ENCODE results near the gene HOMER2.

Gene HOMER2

DNA sequence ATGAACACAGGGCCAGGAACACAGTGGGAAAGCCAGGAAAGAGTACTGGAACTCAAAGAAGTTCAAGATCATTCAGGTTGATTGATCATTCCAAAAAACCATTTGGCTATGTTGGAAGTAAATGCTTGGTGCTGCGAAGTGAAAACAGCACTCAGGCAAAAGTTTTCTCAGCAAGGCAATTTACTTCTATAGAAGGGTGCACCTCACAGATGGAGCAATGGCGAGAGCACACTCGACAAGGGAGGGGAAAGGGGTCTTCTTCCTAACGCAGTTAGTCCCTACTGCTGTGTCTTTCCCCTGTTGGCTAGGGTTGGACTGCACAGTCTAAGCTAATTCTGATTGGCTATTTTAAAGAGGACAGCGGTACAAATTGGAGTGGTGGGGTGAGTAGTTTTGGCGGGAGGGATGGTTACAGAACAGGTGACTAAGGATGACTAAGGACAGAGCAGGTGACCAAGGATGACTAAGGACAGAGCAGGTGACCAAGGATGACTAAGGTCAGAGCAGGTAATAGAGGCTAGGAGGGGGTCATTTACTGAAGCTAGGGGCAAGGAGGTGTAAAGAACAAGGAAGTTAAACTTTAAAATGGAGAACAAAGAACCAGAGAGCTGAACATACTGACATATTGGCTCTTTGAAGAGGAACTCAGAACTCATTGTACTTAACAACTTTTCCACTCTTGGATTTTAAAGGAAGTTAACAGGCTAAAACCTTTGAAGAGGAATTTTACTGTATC, 43.3 kb downstream of the HOMER2 start:
- no peak overlapping the region for H3K9ac ChIP-seq (ENCODE audit: low read depth, low read length, poor library complexity)
- no peak overlapping the region for H3K27ac ChIP-seq (replicated peaks; ENCODE audit: low read length)
- DNase-seq (ENCODE audit: low spot score): no peak
- H2AFZ ChIP-seq (ENCODE audit: low read length): no peak overlapping the region
- no peak overlapping the region for H3K4me2 ChIP-seq (ENCODE audit: insufficient read depth, low read length, poor library complexity, severe bottlenecking)
- H3K27me3 ChIP-seq (ENCODE audit: control insufficient read depth in 3 of 3, insufficient read depth in 3 of 3, low read depth in 1 of 3, low read length in 3 of 3): no peaks in the 10 kb centered on the region
- no peak overlapping the region for H2BK15ac ChIP-seq (ENCODE audit: low read length)
- H3K4me3 ChIP-seq (ENCODE audit: low read length in 2 of 2): no peak overlapping the region
- H3K23ac ChIP-seq (ENCODE audit: low read depth, low read length, poor library complexity): no peak overlapping the region
- no peak overlapping the region for H2BK120ac ChIP-seq (ENCODE audit: low read depth, low read length)
- no peak overlapping the region for H4K8ac ChIP-seq (ENCODE audit: low read depth, low read length)
- H2BK12ac ChIP-seq (ENCODE audit: low read length): no peak overlapping the region
- no peak overlapping the region for H2BK5ac ChIP-seq (ENCODE audit: low read length)
- no peak overlapping the region for H3K4ac ChIP-seq (ENCODE audit: low read length)
- H3K79me1 ChIP-seq (ENCODE audit: low read depth, low read length): no peaks in the 10 kb centered on the region
- H4K91ac ChIP-seq (ENCODE audit: low read depth, low read length, poor library complexity): no peak overlapping the region
- H3K4me1 ChIP-seq (ENCODE audit: control insufficient read depth in 2 of 2, insufficient read depth in 1 of 2, low read depth in 1 of 2, low read length in 2 of 2): no peaks in the 10 kb centered on the region
- H2AK5ac ChIP-seq (ENCODE audit: low read depth, low read length): no peak overlapping the region
- H3K36me3 ChIP-seq (replicated peaks in 1 of 2; ENCODE audit: control insufficient read depth in 2 of 2, insufficient read depth in 2 of 2, low read length in 2 of 2): no peaks in the 10 kb centered on the region
- 86% methylated on average over 1 of the region's 6 CpGs; no CpG with 5 or more reads in 1 of the 2 donors for WGBS, 2 donors (ENCODE audit: extremely low coverage in 2 of 2, insufficient read length in 2 of 2, insufficient replicate concordance in 1 of 2)
- no peak overlapping the region for H3K18ac ChIP-seq (ENCODE audit: low read length)
- peaks cover 3 to 8% of the 10 kb centered on the region in 2 donors for H3K9me3 ChIP-seq (replicated peaks in 1 of 2; ENCODE audit: control insufficient read depth in 2 of 2, insufficient read depth in 1 of 2, low read depth in 1 of 2, low read length in 2 of 2)
- H3K14ac ChIP-seq (ENCODE audit: low read length): no peak overlapping the region

DNA sequence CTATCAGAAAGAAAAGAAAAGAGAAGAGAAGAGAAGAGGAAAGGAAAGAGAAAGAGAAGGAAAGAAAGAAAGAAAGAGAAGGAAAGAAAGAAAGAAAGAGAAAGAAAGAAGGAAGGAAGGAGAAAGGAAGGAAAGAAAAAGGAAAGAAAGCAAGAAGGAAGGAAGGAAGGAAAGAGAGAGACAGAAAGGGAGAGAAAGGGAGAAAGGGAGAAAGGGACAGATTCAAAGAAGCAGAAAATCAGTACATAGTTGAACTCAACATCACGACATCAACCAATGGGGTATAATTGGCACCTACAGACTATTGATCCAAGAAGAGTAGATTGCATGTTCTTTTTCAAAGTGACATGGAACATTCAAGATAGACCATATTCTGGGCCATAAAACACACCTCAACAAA, 45.2 kb downstream of the HOMER2 start:
- H4K91ac ChIP-seq (ENCODE audit: low read depth, low read length, poor library complexity): no peak overlapping the region
- H3K9me3 ChIP-seq (replicated peaks in 1 of 2; ENCODE audit: control insufficient read depth in 2 of 2, insufficient read depth in 1 of 2, low read depth in 1 of 2, low read length in 2 of 2): peaks cover 3 to 8% of the 10 kb centered on the region in 2 donors
- H2BK15ac ChIP-seq (ENCODE audit: low read length): no peak overlapping the region
- H2AFZ ChIP-seq (ENCODE audit: low read length): no peak overlapping the region
- no peak overlapping the region for H3K23ac ChIP-seq (ENCODE audit: low read depth, low read length, poor library complexity)
- no peak overlapping the region for H3K14ac ChIP-seq (ENCODE audit: low read length)
- DNase-seq (ENCODE audit: low spot score): no peak
- H3K27ac ChIP-seq (replicated peaks; ENCODE audit: low read length): no peak overlapping the region
- no peaks in the 10 kb centered on the region for H3K36me3 ChIP-seq (replicated peaks in 1 of 2; ENCODE audit: control insufficient read depth in 2 of 2, insufficient read depth in 2 of 2, low read length in 2 of 2)
- H3K18ac ChIP-seq (ENCODE audit: low read length): no peak overlapping the region
- H2BK12ac ChIP-seq (ENCODE audit: low read length): no peak overlapping the region
- no CpG with 5 or more reads among the region's 1 CpG for WGBS, 2 donors (ENCODE audit: extremely low coverage in 2 of 2, insufficient read length in 2 of 2, insufficient replicate concordance in 1 of 2)
- peaks cover 2% of the 10 kb centered on the region for H3K79me1 ChIP-seq (ENCODE audit: low read depth, low read length)
- no peak overlapping the region for H4K8ac ChIP-seq (ENCODE audit: low read depth, low read length)
- H2BK5ac ChIP-seq (ENCODE audit: low read length): no peak overlapping the region
- no peak overlapping the region for H2AK5ac ChIP-seq (ENCODE audit: low read depth, low read length)
- no peak overlapping the region for H3K9ac ChIP-seq (ENCODE audit: low read depth, low read length, poor library complexity)
- H2BK120ac ChIP-seq (ENCODE audit: low read depth, low read length): no peak overlapping the region
- no peaks in the 10 kb centered on the region for H3K4me1 ChIP-seq (ENCODE audit: control insufficient read depth in 2 of 2, insufficient read depth in 1 of 2, low read depth in 1 of 2, low read length in 2 of 2)
- no peak overlapping the region for H3K4me3 ChIP-seq (ENCODE audit: low read length in 2 of 2)
- H3K4ac ChIP-seq (ENCODE audit: low read length): no peak overlapping the region
- no peak overlapping the region for H3K4me2 ChIP-seq (ENCODE audit: insufficient read depth, low read length, poor library complexity, severe bottlenecking)
- H3K27me3 ChIP-seq (ENCODE audit: control insufficient read depth in 3 of 3, insufficient read depth in 3 of 3, low read depth in 1 of 3, low read length in 3 of 3): no peaks in the 10 kb centered on the region

DNA sequence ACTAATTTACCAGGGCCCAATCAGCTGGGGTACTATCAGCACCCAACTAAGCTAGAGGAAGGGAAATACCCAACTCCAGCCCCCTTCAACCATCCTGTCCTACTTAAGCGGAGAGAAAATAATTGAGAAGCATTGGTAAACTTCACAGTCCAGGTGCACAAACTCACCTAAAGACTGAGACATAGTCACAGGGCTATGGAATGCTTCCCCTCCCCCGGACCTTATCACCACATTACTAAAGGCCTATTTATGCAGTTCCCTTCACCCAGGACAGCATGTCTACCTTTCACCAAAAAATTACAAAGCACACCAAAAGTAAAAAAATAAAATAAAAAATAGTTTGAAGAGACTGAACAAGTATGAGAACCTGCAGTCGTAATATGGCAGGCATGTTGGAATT, 47.9 kb downstream of the HOMER2 start:
- Histone ChIP-seq H3K4me1 (ENCODE audit: control insufficient read depth in 2 of 2, insufficient read depth in 1 of 2, low read depth in 1 of 2, low read length in 2 of 2) (peaks cover 0 to 2% of the 10 kb centered on the region in 2 donors), H3K27ac (replicated peaks; ENCODE audit: low read length) (no peak overlapping the region), H3K23ac (ENCODE audit: low read depth, low read length, poor library complexity) (no peak overlapping the region), H2AK5ac (ENCODE audit: low read depth, low read length) (no peak overlapping the region), H3K27me3 (ENCODE audit: control insufficient read depth in 3 of 3, insufficient read depth in 3 of 3, low read depth in 1 of 3, low read length in 3 of 3) (no peaks in the 10 kb centered on the region), H4K8ac (ENCODE audit: low read depth, low read length) (no peak overlapping the region), H3K4me3 (ENCODE audit: low read length in 2 of 2) (no peak overlapping the region), H4K91ac (ENCODE audit: low read depth, low read length, poor library complexity) (no peak overlapping the region), H2BK12ac (ENCODE audit: low read length) (no peak overlapping the region), H3K36me3 (replicated peaks in 1 of 2; ENCODE audit: control insufficient read depth in 2 of 2, insufficient read depth in 2 of 2, low read length in 2 of 2) (no peaks in the 10 kb centered on the region), H3K79me1 (ENCODE audit: low read depth, low read length) (peaks cover 2% of the 10 kb centered on the region), H2BK120ac (ENCODE audit: low read depth, low read length) (no peak overlapping the region), H3K4me2 (ENCODE audit: insufficient read depth, low read length, poor library complexity, severe bottlenecking) (no peak overlapping the region), H3K9ac (ENCODE audit: low read depth, low read length, poor library complexity) (no peak overlapping the region), H2BK5ac (ENCODE audit: low read length) (no peak overlapping the region), H2BK15ac (ENCODE audit: low read length) (no peak overlapping the region), H3K4ac (ENCODE audit: low read length) (no peak overlapping the region), H3K9me3 (replicated peaks in 1 of 2; ENCODE audit: control insufficient read depth in 2 of 2, insufficient read depth in 1 of 2, low read depth in 1 of 2, low read length in 2 of 2) (peaks cover 3 to 8% of the 10 kb centered on the region in 2 donors), H3K14ac (ENCODE audit: low read length) (no peak overlapping the region), H3K18ac (ENCODE audit: low read length) (no peak overlapping the region), H2AFZ (ENCODE audit: low read length) (no peak overlapping the region)
- DNase-seq (ENCODE audit: low spot score): no peak
- no CpG with 5 or more reads among the region's 3 CpGs for WGBS, 2 donors (ENCODE audit: extremely low coverage in 2 of 2, insufficient read length in 2 of 2, insufficient replicate concordance in 1 of 2)

DNA sequence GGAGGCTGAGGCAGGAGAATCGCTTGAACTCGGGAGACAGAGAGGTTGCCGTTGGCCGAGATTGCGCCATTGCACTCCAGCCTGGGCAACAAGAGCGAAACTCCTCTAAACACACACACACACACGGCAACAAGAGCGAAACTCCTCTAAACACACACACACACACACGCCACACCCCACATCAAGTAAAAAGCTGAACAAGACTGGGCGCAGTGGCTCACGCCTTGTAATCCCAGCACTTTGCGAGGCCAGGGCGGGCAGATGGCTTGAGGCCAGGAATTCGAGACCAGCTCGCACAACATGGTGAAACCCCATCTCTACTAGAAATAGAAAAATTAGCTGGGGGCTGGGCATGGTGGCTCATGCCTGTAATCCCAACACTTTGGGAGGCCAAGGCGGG, 49.0 kb downstream of the HOMER2 start:
- Histone ChIP-seq H2BK15ac (ENCODE audit: low read length) (no peak overlapping the region), H3K4me3 (ENCODE audit: low read length in 2 of 2) (no peak overlapping the region), H4K91ac (ENCODE audit: low read depth, low read length, poor library complexity) (no peak overlapping the region), H4K8ac (ENCODE audit: low read depth, low read length) (no peak overlapping the region), H3K4me1 (ENCODE audit: control insufficient read depth in 2 of 2, insufficient read depth in 1 of 2, low read depth in 1 of 2, low read length in 2 of 2) (peaks cover 0 to 3% of the 10 kb centered on the region in 2 donors), H3K27me3 (ENCODE audit: control insufficient read depth in 3 of 3, insufficient read depth in 3 of 3, low read depth in 1 of 3, low read length in 3 of 3) (no peaks in the 10 kb centered on the region), H3K14ac (ENCODE audit: low read length) (no peak overlapping the region), H3K23ac (ENCODE audit: low read depth, low read length, poor library complexity) (no peak overlapping the region), H3K4me2 (ENCODE audit: insufficient read depth, low read length, poor library complexity, severe bottlenecking) (no peak overlapping the region), H3K36me3 (replicated peaks in 1 of 2; ENCODE audit: control insufficient read depth in 2 of 2, insufficient read depth in 2 of 2, low read length in 2 of 2) (no peaks in the 10 kb centered on the region), H2AK5ac (ENCODE audit: low read depth, low read length) (no peak overlapping the region), H3K9me3 (replicated peaks in 1 of 2; ENCODE audit: control insufficient read depth in 2 of 2, insufficient read depth in 1 of 2, low read depth in 1 of 2, low read length in 2 of 2) (no peaks in the 10 kb centered on the region), H3K4ac (ENCODE audit: low read length) (no peak overlapping the region), H3K79me1 (ENCODE audit: low read depth, low read length) (peaks cover 2% of the 10 kb centered on the region), H3K27ac (replicated peaks; ENCODE audit: low read length) (no peak overlapping the region), H3K18ac (ENCODE audit: low read length) (no peak overlapping the region), H3K9ac (ENCODE audit: low read depth, low read length, poor library complexity) (no peak overlapping the region), H2AFZ (ENCODE audit: low read length) (no peak overlapping the region), H2BK120ac (ENCODE audit: low read depth, low read length) (no peak overlapping the region), H2BK5ac (ENCODE audit: low read length) (no peak overlapping the region), H2BK12ac (ENCODE audit: low read length) (no peak overlapping the region)
- no peak for DNase-seq (ENCODE audit: low spot score)
- WGBS, 2 donors (ENCODE audit: extremely low coverage in 2 of 2, insufficient read length in 2 of 2, insufficient replicate concordance in 1 of 2): no CpG with 5 or more reads among the region's 16 CpGs

All from neuronal stem cell (in vitro differentiated cells).